MCF 10A (cell line): Measurements from ENCODE around the gene PVALB. TPM values are rescaled to one million over a fixed set of nuclear protein-coding genes. Genes with fewer than 3 reads are reported as not detected.

Experiments
- BruUV-seq: library from RNA; stranded (reverse); fragments of 400-500 nt; replicated peaks from 2 replicates; lab custom pipeline; 2021; lab: Mats Ljungman, UMichigan
- CTCF ChIA-PET: fragments of 300-600 bp; sonication (Branson Sonifier 250); formaldehyde crosslinking; extraction: SDS; loops from one replicate; lab custom pipeline; 2021; ENCODE audit warnings: antibody characterized with exemption, inconsistent platforms; lab: Yijun Ruan, JAX
- POLR2A ChIA-PET: fragments of 300-600, 350-650 bp; sonication (Branson Sonifier 250); formaldehyde crosslinking; extraction: SDS; loops from one replicate; lab custom pipeline; 2020; ENCODE audit warnings: antibody characterized with exemption, inconsistent platforms; lab: Yijun Ruan, JAX
- DNase-seq: peaks from one replicate; pipeline ENCODE4 v3.0.0-alpha.2; 2018; ENCODE audit not compliant: unreplicated experiment
- H3K27ac Mint-ChIP-seq: one replicate; pipeline ENCODE4 v1.8.0; 2022; ENCODE audit warnings: mild to moderate bottlenecking, low read depth, mixed read lengths; ENCODE audit not compliant: unreplicated experiment
- H3K27me3 Mint-ChIP-seq: one replicate; pipeline ENCODE4 v1.8.0; 2022; ENCODE audit warnings: mixed read lengths; ENCODE audit not compliant: insufficient read depth, unreplicated experiment
- H3K36me3 Mint-ChIP-seq: one replicate; pipeline ENCODE4 v1.8.0; 2022; ENCODE audit warnings: mild to moderate bottlenecking, moderate library complexity, mixed read lengths; ENCODE audit not compliant: insufficient read depth, unreplicated experiment
- H3K4me1 Mint-ChIP-seq: one replicate; pipeline ENCODE4 v1.8.0; 2022; ENCODE audit warnings: mixed read lengths; ENCODE audit not compliant: insufficient read depth, unreplicated experiment
- H3K4me3 Mint-ChIP-seq: one replicate; pipeline ENCODE4 v1.8.0; 2022; ENCODE audit warnings: mild to moderate bottlenecking, moderate library complexity, mixed read lengths; ENCODE audit not compliant: unreplicated experiment
- H3K9me3 Mint-ChIP-seq: one replicate; pipeline ENCODE4 v1.8.0; 2022; ENCODE audit warnings: mixed read lengths; ENCODE audit not compliant: unreplicated experiment
- intact Hi-C: fragments of 100-400 bp; cut with micrococcal nuclease; formaldehyde crosslinking; loops from 2 replicates; pipeline ENCODE4 v1.14.1; 2022
- total RNA-seq: library from RNA; stranded (reverse); gene quantifications from 2 replicates; pipeline ENCODE4 v1.2.3, GENCODE V29; 2022
- TF ChIP-seq, protein P1 (sequence below): fragments of 200-600 bp; IDR thresholded peaks from one replicate; pipeline ENCODE4 v1.8.0; 2022; ENCODE audit warnings: antibody characterized with exemption, mild to moderate bottlenecking; ENCODE audit not compliant: unreplicated experiment

Gene PVALB
- total RNA-seq, 1 experiment from 2014 or later = not detected

DNA sequence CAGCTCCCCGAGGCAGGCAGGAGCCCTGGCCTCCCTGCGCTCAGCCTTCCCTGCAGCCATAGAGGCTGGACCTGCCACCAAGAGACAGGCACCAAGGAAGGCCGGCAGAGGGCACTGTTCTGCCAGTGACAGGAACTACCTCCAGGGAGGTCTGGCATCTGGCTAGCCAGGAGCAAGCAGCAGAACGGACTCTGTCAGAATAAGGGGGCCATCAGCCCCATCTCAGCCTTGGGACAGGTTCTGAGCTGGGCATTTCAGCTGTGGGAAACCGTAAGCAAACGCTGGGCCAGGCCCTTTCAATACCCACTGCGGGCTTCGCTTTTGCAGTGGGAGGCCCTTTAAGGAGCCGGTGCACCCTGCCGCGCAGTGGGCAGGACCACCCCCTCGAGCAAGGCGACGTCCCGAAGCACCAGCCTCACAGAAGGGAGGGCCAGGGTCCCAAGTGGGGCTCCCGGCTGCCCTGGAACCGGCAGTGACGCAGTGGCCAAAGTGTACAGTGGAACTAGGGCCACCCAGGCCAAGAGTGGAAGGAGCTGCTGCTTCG, 59.1 kb downstream of the PVALB start:
- H3K4me3 Mint-ChIP-seq = no peak overlapping the region
- intact Hi-C loops = loop anchor here (1.0 kb wide), 2 partner anchors 17 to 221 kb away; no protein-coding TSS in a partner anchor
- ChIA-PET CTCF (interaction anchor here (0.6 to 4.6 kb wide), 33 partner anchors 13 to 856 kb away, joined by 3 to 158 read pairs (median 4); partner anchors contain the start of genes CACNG2, EIF3D and IFT27), POLR2A (interaction anchor here (0.7 to 4.1 kb wide), 3 partner anchors 13 to 235 kb away, joined by 3 to 27 read pairs (median 3); partner anchors contain the start of gene IFT27)
- H3K27ac Mint-ChIP-seq = no peak overlapping the region
- no peaks in the 10 kb centered on the region for H3K36me3 Mint-ChIP-seq
- peaks cover 10% of the 10 kb centered on the region for H3K27me3 Mint-ChIP-seq
- peak; percentile 81 for DNase-seq
- peaks cover 14% of the 10 kb centered on the region for H3K4me1 Mint-ChIP-seq
- TF ChIP-seq, protein P1, sequence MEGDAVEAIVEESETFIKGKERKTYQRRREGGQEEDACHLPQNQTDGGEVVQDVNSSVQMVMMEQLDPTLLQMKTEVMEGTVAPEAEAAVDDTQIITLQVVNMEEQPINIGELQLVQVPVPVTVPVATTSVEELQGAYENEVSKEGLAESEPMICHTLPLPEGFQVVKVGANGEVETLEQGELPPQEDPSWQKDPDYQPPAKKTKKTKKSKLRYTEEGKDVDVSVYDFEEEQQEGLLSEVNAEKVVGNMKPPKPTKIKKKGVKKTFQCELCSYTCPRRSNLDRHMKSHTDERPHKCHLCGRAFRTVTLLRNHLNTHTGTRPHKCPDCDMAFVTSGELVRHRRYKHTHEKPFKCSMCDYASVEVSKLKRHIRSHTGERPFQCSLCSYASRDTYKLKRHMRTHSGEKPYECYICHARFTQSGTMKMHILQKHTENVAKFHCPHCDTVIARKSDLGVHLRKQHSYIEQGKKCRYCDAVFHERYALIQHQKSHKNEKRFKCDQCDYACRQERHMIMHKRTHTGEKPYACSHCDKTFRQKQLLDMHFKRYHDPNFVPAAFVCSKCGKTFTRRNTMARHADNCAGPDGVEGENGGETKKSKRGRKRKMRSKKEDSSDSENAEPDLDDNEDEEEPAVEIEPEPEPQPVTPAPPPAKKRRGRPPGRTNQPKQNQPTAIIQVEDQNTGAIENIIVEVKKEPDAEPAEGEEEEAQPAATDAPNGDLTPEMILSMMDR = peak; percentile 66
- no peaks in the 10 kb centered on the region for H3K9me3 Mint-ChIP-seq
- BruUV-seq = no TSS peak

DNA sequence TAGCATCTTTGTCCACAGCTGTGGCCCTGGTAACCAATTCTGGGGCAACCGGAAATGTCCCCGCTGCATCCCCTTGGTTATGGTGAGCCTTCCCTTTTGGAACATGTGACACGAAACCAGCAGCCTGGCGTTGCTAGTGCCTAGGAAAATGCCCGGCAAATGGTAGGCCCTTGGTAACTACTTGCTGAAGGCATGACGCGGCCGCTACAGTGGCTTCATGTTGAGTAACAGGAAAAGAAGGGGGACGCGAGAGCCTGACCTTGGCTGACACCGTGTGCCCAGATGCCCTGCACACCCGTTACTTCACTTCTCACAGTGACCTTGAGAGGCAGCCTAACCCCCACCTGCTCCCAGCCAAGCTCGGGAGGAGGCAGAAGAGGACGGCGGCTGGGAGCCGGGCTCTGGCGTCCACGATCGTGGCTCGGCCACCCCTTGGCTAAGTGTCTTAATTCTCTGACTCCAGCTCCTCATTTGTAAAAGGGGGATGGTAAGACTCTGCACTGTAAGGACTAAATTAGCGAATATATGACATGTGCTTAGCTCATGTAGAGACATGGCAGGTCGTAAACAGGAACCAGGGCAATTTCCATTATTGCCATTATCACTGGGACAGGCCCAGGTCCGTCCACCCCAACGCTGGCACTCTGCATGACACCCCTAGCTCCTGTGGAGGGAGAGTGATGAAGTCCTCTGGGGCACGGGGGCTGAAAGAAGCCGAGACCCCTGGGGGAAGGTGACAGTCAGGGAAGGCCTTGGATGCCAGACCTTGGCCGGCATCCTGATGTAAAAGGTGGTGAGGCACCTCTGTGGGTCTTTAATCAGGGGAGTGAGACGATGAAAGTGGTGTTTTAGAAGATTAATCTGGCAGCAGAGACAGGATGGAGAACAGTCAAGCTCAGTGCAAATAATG, 59.8 kb downstream of the PVALB start:
- peaks cover 13% of the 10 kb centered on the region for H3K4me1 Mint-ChIP-seq
- H3K27me3 Mint-ChIP-seq = peaks cover 15% of the 10 kb centered on the region
- H3K27ac Mint-ChIP-seq = no peak overlapping the region
- DNase-seq = no peak
- no TSS peak for BruUV-seq
- ChIA-PET POLR2A (interaction anchor here (0.6 to 4.1 kb wide), 6 partner anchors 12 to 210 kb away, joined by 3 to 27 read pairs (median 4); partner anchors contain the start of gene IFT27), CTCF (interaction anchor here (0.6 to 4.6 kb wide), 35 partner anchors 13 to 955 kb away, joined by 3 to 158 read pairs (median 4); partner anchors contain the start of genes CACNG2, EIF3D and IFT27)
- H3K4me3 Mint-ChIP-seq = no peak overlapping the region
- intact Hi-C loops = loop anchor here (1.0 kb wide), 2 partner anchors 17 to 221 kb away; no protein-coding TSS in a partner anchor
- TF ChIP-seq, protein P1 = no peak
- H3K9me3 Mint-ChIP-seq = no peaks in the 10 kb centered on the region
- H3K36me3 Mint-ChIP-seq = no peaks in the 10 kb centered on the region

DNA sequence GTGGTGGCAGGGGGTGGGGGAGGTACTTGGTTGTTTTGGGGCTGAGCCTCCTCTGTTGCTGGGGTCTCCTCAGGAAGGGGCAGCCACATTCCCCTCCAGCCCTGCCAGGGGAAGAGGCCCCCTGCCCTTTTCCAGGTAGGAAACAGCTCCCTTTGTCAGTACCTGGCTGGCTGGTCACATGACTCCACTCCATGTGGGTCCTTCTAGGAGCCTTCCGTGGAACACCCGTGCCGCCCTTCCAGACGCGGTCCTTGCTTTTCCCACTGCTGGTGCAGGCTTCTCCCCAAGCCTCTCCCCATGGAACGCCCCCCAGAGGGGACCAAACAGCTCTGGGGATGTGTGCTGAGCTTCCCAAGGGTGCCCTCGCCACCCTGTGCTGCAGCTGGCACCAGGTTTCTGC, 60.8 kb downstream of the PVALB start:
- Mint-ChIP-seq H3K36me3 (no peaks in the 10 kb centered on the region), H3K9me3 (no peaks in the 10 kb centered on the region), H3K4me1 (peaks cover 13% of the 10 kb centered on the region), H3K27me3 (peaks cover 15% of the 10 kb centered on the region), H3K27ac (no peak overlapping the region), H3K4me3 (no peak overlapping the region)
- ChIA-PET POLR2A (interaction anchor here (0.6 to 4.1 kb wide), 5 partner anchors 12 to 300 kb away, joined by 3 to 27 read pairs (median 4); partner anchors contain the start of gene IFT27), CTCF (interaction anchor here (1.0 to 4.6 kb wide), 8 partner anchors 12 to 287 kb away, joined by 3 to 158 read pairs (median 8); partner anchors contain the start of gene IFT27)
- BruUV-seq = no TSS peak
- TF ChIP-seq, protein P1 = no peak
- intact Hi-C loops = no loop called here
- DNase-seq = no peak
